Dermis blood vessel endothelial cell (primary cell): ENCODE data around the gene ERICH4. TPM values are rescaled to one million over a fixed set of nuclear protein-coding genes. Genes with fewer than 3 reads are reported as not detected.
"Not testable (repeated sequence)": the region's sequence is repeated elsewhere in the genome, so short reads cannot be mapped to it uniquely, and the experiment has no call there.

ENCODE experiments used
- DNase-seq: peaks from one replicate; pipeline ENCODE4 v3.0.0; 2010
- total RNA-seq: library from RNA; depleted of rRNA; stranded (reverse); fragments of >200 nt; gene quantifications from 2 replicates; pipeline ENCODE4 v1.2.3, GENCODE V29; 2014

ERICH4 gene
- total RNA-seq = not detected in 2 replicates

GRCh38 chr19:41442473-41443355, at the start of gene ERICH4:
Gene ERICH4 (plus strand): TSS chr19:41443156. CDS start chr19:41443170, 14 bp downstream.
- DNase-seq = no peak

- DNase-seq = no peak
These were observed 47.6 kb upstream of the ERICH4 start for GRCh38 chr19:41395355-41395754.

- DNase-seq = peak; percentile 100
These were observed 45.6 kb upstream of the ERICH4 start, which contains the start of the genes BCKDHA and EXOSC5 for GRCh38 chr19:41397086-41398049. Gene BCKDHA (plus strand): TSS chr19:41397818. CDS start chr19:41397828, 10 bp downstream. Gene EXOSC5 (minus strand): TSS chr19:41397359. CDS start chr19:41397328, 31 bp downstream.

GRCh38 chr19:41398050-41398418, 44.9 kb upstream of the ERICH4 start:
- no peak for DNase-seq

- DNase-seq = no peak
These were observed 44.4 kb upstream of the ERICH4 start for GRCh38 chr19:41398598-41398997.

- DNase-seq = no peak
These were observed 43.9 kb upstream of the ERICH4 start for GRCh38 chr19:41399091-41399490.

- DNase-seq = no peak
These were observed 43.4 kb upstream of the ERICH4 start for GRCh38 chr19:41399525-41399924.

- DNase-seq = peak; percentile 90
These were observed 41.5 kb upstream of the ERICH4 start for GRCh38 chr19:41401483-41401882.

GRCh38 chr19:41402010-41402409, 40.9 kb upstream of the ERICH4 start:
- peak; percentile 24 for DNase-seq

- DNase-seq = no peak
These were observed 39.6 kb upstream of the ERICH4 start for GRCh38 chr19:41403181-41403970.

- DNase-seq = no peak
These were observed 37.2 kb upstream of the ERICH4 start for GRCh38 chr19:41405776-41406175.

- DNase-seq = peak; percentile 85
These were observed 35.7 kb upstream of the ERICH4 start for GRCh38 chr19:41407271-41407670.

GRCh38 chr19:41408256-41408655, 34.7 kb upstream of the ERICH4 start:
- DNase-seq = no peak

- DNase-seq = not testable (repeated sequence)
These were observed 34.1 kb upstream of the ERICH4 start for GRCh38 chr19:41408846-41409245.

GRCh38 chr19:41409288-41409687, 33.7 kb upstream of the ERICH4 start:
- DNase-seq = peak; percentile 60

GRCh38 chr19:41410336-41411054, 32.5 kb upstream of the ERICH4 start:
- no peak for DNase-seq

GRCh38 chr19:41411100-41411967, 31.6 kb upstream of the ERICH4 start:
- no peak for DNase-seq

GRCh38 chr19:41411968-41412265, 31.0 kb upstream of the ERICH4 start:
- DNase-seq = no peak

GRCh38 chr19:41412953-41413352, 30.0 kb upstream of the ERICH4 start:
- DNase-seq = no peak

GRCh38 chr19:41413947-41414346, 29.0 kb upstream of the ERICH4 start:
- no peak for DNase-seq

- no peak for DNase-seq
These were observed 28.5 kb upstream of the ERICH4 start for GRCh38 chr19:41414461-41414860.
